Neural progenitor cell (in vitro differentiated cells): ENCODE data around the gene ACE2. TPM values are rescaled to one million over a fixed set of nuclear protein-coding genes. Genes with fewer than 3 reads are reported as not detected.
"Not testable (repeated sequence)": the region's sequence is repeated elsewhere in the genome, so short reads cannot be mapped to it uniquely, and the experiment has no call there.

Experiments
- DNase-seq: peaks from one replicate; pipeline ENCODE4 v3.0.0-alpha.2; 2016; ENCODE audit warnings: low spot score
- H2AFZ ChIP-seq: fragments of 200-600 bp; sonication (generic); replicated peaks from 2 replicates; pipeline ENCODE4 v1.6.1; 2016; ENCODE audit warnings: antibody characterized with exemption
- H3F3A ChIP-seq: fragments of 200-600 bp; sonication (generic); 2 replicates; pipeline ENCODE4 v1.6.1; 2016; ENCODE audit warnings: antibody characterized with exemption, low read depth
- H3K27ac ChIP-seq: fragments of 200-600 bp; sonication (generic); 2 replicates; pipeline ENCODE4 v1.5.1; 2016; ENCODE audit warnings: mild to moderate bottlenecking
- H3K27me3 ChIP-seq: fragments of 200-600 bp; sonication (generic); 2 replicates; pipeline ENCODE4 v1.6.1; 2016; ENCODE audit warnings: mild to moderate bottlenecking, moderate library complexity
- H3K36me3 ChIP-seq: fragments of 200-600 bp; sonication (generic); 2 replicates; pipeline ENCODE4 v1.5.1; 2016
- H3K4me1 ChIP-seq: fragments of 200-600 bp; sonication (generic); 2 replicates; pipeline ENCODE4 v1.6.1; 2016; ENCODE audit warnings: mixed run types
- H3K4me2 ChIP-seq: fragments of 200-600 bp; sonication (generic); 2 replicates; pipeline ENCODE4 v1.6.1; 2016
- H3K4me3 ChIP-seq: fragments of 200-600 bp; sonication (generic); 2 replicates; pipeline ENCODE4 v1.5.1; 2016
- H3K79me2 ChIP-seq: fragments of 200-600 bp; sonication (generic); 2 replicates; pipeline ENCODE4 v1.6.1; 2016; ENCODE audit warnings: low read depth
- H3K9ac ChIP-seq: fragments of 200-600 bp; sonication (generic); 2 replicates; pipeline ENCODE4 v1.6.1; 2016
- H3K9me3 ChIP-seq: fragments of 200-600 bp; sonication (generic); 2 replicates; pipeline ENCODE4 v1.5.1; 2016; ENCODE audit warnings: low read depth
- H4K20me1 ChIP-seq: fragments of 200-600 bp; sonication (generic); 2 replicates; pipeline ENCODE4 v1.6.1; 2016; ENCODE audit warnings: low read depth
- H3K27ac Mint-ChIP-seq: 3 replicates; pipeline ENCODE4 v1.8.0; 2021; ENCODE audit warnings: mixed read lengths
- H3K27me3 Mint-ChIP-seq: 2 replicates; pipeline ENCODE4 v1.8.0; 2022; ENCODE audit warnings: low read depth, mild to moderate bottlenecking, inconsistent platforms, moderate library complexity, mixed read lengths; ENCODE audit not compliant: insufficient read depth
- H3K36me3 Mint-ChIP-seq: 3 replicates; pipeline ENCODE4 v1.8.0; 2021; ENCODE audit warnings: mixed read lengths
- H3K4me1 Mint-ChIP-seq: 3 replicates; pipeline ENCODE4 v1.8.0; 2021; ENCODE audit warnings: mixed read lengths
- H3K4me3 Mint-ChIP-seq: 3 replicates; pipeline ENCODE4 v1.8.0; 2021; ENCODE audit warnings: mild to moderate bottlenecking, moderate library complexity, mixed read lengths
- H3K9me3 Mint-ChIP-seq: 3 replicates; pipeline ENCODE4 v1.8.0; 2020; ENCODE audit warnings: mixed read lengths
- EZH2 ChIP-seq: fragments of 200-600 bp; sonication (generic); IDR thresholded peaks from 2 replicates; pipeline ENCODE4 v1.6.1; 2017; ENCODE audit warnings: antibody characterized with exemption, mild to moderate bottlenecking, moderate library complexity
- EZH2phosphoT487 ChIP-seq: fragments of 200-600 bp; sonication (generic); IDR thresholded peaks from 2 replicates; pipeline ENCODE4 v1.6.1; 2017; ENCODE audit warnings: antibody characterized with exemption
- total RNA-seq: library from RNA; depleted of rRNA; stranded (reverse); fragments of >200 nt; gene quantifications from 2 replicates; pipeline ENCODE4 v1.2.3, GENCODE V29; 2015; ENCODE audit warnings: low replicate concordance
- TF ChIP-seq, protein P1 (sequence below): fragments of 200-600 bp; sonication (generic); IDR thresholded peaks from 2 replicates; pipeline ENCODE4 v1.5.1; 2017; ENCODE audit warnings: antibody characterized with exemption, mild to moderate bottlenecking

ACE2 gene
- 0.15 and 0.17 TPM in 2 replicates for total RNA-seq

DNA sequence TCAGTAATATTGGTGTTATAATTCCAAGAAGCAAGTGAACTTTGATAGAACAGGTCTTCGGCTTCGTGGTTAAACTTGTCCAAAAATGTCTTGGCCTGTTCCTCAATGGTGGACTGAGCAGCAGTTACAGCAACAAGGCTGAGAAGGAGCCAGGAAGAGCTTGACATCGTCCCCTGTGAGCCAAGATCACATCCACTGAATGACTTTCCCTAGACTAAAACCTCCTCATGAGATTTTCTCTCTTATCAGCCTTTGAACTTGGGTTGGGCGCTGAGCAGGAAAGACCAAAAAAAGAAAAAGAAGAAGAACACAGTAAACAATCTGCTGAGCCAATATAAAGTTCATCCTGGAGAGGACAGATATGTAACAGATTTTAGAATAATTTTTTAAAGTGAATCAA, at the start of gene ACE2:
TSS of gene ACE2 (minus strand) at position 216 of the 400 bp plus-strand sequence. CDS start at position 167, 49 bp downstream.
- H3K9me3 ChIP-seq, result no peaks in the 10 kb centered on the region
- Mint-ChIP-seq H3K4me1 (no peaks in the 10 kb centered on the region), H3K4me3 (no peak within 1 kb of the TSS), H3K27ac (no peak within 1 kb of the TSS), H3K27me3 (no peaks in the 10 kb centered on the region), H3K36me3 (no peaks in the 10 kb centered on the region), H3K9me3 (no peaks in the 10 kb centered on the region)
- TF ChIP-seq, protein P1, sequence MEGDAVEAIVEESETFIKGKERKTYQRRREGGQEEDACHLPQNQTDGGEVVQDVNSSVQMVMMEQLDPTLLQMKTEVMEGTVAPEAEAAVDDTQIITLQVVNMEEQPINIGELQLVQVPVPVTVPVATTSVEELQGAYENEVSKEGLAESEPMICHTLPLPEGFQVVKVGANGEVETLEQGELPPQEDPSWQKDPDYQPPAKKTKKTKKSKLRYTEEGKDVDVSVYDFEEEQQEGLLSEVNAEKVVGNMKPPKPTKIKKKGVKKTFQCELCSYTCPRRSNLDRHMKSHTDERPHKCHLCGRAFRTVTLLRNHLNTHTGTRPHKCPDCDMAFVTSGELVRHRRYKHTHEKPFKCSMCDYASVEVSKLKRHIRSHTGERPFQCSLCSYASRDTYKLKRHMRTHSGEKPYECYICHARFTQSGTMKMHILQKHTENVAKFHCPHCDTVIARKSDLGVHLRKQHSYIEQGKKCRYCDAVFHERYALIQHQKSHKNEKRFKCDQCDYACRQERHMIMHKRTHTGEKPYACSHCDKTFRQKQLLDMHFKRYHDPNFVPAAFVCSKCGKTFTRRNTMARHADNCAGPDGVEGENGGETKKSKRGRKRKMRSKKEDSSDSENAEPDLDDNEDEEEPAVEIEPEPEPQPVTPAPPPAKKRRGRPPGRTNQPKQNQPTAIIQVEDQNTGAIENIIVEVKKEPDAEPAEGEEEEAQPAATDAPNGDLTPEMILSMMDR, result no peak
- no peak for TF ChIP-seq EZH2
- TF ChIP-seq EZH2phosphoT487, result no peak
- H3K36me3 ChIP-seq, result no peaks in the 10 kb centered on the region
- H4K20me1 ChIP-seq, result no peaks in the 10 kb centered on the region
- H2AFZ ChIP-seq, result no peak within 1 kb of the TSS
- no peaks in the 10 kb centered on the region for H3K79me2 ChIP-seq
- H3F3A ChIP-seq, result no peaks in the 10 kb centered on the region
- no peaks in the 10 kb centered on the region for H3K4me1 ChIP-seq
- no peaks in the 10 kb centered on the region for H3K27me3 ChIP-seq
- no peak within 1 kb of the TSS for H3K9ac ChIP-seq
- no peak for DNase-seq
- H3K4me3 ChIP-seq, result no peak within 1 kb of the TSS
- no peak within 1 kb of the TSS for H3K4me2 ChIP-seq
- H3K27ac ChIP-seq, result no peak within 1 kb of the TSS

DNA sequence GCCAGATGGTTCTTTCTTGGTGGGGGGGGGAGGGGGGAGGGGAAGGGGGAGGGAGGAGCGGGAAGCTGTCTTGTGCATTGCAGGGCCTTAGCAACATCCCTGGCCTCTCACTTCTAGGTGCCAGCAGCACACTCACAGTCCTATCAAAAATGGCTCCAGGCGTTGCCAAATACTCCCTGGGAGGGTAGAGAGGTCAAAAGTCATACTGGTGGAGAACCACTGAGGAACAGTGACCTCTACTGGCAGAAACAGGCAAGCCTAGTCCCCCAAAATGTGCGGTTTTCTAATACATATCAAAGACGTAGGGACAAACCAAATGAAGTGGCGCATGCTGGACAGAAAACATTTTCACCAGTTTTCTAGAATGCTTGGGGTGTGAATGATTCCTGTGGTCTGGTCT, 46.8 kb upstream of the ACE2 start:
- not testable (repeated sequence) for H3K27ac Mint-ChIP-seq, H3K79me2 ChIP-seq, H3K4me1 ChIP-seq, H3K9me3 Mint-ChIP-seq, H3K9me3 ChIP-seq, H3K27me3 ChIP-seq, H2AFZ ChIP-seq, H3K27ac ChIP-seq, H3K27me3 Mint-ChIP-seq, H3F3A ChIP-seq, DNase-seq, H4K20me1 ChIP-seq, H3K4me3 Mint-ChIP-seq, H3K4me2 ChIP-seq, H3K4me3 ChIP-seq, H3K36me3 ChIP-seq, H3K9ac ChIP-seq, H3K4me1 Mint-ChIP-seq, H3K36me3 Mint-ChIP-seq

DNA sequence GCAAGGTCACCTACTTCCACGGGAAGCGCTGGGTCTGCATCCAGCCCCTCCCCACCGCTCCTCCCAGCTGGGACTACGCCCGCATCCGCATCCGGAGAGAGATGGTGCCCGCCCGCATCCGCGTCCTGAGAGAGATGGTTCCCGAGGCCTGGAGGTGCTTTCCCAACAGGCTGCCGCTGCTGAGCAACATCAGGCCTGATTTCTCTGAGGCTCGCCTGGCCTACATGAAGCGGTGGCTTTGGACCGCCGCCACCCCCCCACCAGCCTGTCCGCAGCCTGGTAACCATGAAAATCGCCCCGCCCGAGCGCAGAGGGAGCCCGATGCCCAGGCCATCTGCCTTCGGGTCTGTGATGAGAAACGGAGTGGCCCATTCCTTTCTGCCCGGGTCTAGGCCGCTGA, 45.8 kb upstream of the ACE2 start:
- Histone ChIP-seq H4K20me1 (no peaks in the 10 kb centered on the region), H3K4me3 (no peak overlapping the region), H3K36me3 (no peaks in the 10 kb centered on the region), H3K27ac (no peak overlapping the region), H2AFZ (no peak overlapping the region), H3K79me2 (no peaks in the 10 kb centered on the region), H3F3A (no peaks in the 10 kb centered on the region), H3K27me3 (no peaks in the 10 kb centered on the region), H3K4me1 (no peaks in the 10 kb centered on the region), H3K9me3 (no peaks in the 10 kb centered on the region), H3K9ac (no peak overlapping the region), H3K4me2 (no peak overlapping the region)
- no peaks in the 10 kb centered on the region for H3K9me3 Mint-ChIP-seq
- H3K27ac Mint-ChIP-seq, result no peak overlapping the region
- peaks cover 4% of the 10 kb centered on the region for H3K4me1 Mint-ChIP-seq
- no peak overlapping the region for H3K4me3 Mint-ChIP-seq
- no peaks in the 10 kb centered on the region for H3K27me3 Mint-ChIP-seq
- no peak for DNase-seq
- TF ChIP-seq EZH2phosphoT487, result no peak
- no peaks in the 10 kb centered on the region for H3K36me3 Mint-ChIP-seq

DNA sequence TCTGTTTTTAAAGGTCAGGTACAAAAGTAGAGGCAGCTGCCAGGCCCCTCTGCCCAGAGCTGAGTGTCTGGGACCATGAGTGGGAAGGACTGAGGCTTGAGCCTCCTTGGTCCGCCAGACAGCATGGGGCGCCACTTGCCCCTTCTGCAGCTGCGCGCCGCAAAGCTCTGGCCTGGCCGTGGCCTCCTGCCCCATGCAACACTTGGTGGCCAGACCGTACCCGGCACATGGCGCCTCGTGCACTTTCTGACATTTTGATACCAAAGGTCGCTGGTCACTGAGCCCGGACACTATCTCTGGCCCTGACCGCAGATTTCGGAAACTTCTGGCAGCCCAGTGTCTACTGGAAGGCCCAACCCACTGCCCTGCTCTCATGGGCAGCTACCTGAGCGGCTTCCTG, 45.3 kb upstream of the ACE2 start:
- DNase-seq, result no peak
- H4K20me1 ChIP-seq, result no peaks in the 10 kb centered on the region
- no peaks in the 10 kb centered on the region for H3K9me3 Mint-ChIP-seq

More for the DNA sequence above, 45.3 kb upstream of the ACE2 start:
- peaks cover 4% of the 10 kb centered on the region for H3K4me1 Mint-ChIP-seq
- Histone ChIP-seq H3K9me3 (no peaks in the 10 kb centered on the region), H3K4me3 (no peak overlapping the region), H3F3A (no peaks in the 10 kb centered on the region), H2AFZ (no peak overlapping the region), H3K36me3 (no peaks in the 10 kb centered on the region), H3K27me3 (no peaks in the 10 kb centered on the region), H3K4me2 (no peak overlapping the region), H3K9ac (no peak overlapping the region), H3K4me1 (no peaks in the 10 kb centered on the region), H3K27ac (no peak overlapping the region), H3K79me2 (no peaks in the 10 kb centered on the region)
- no peak overlapping the region for H3K27ac Mint-ChIP-seq
- TF ChIP-seq EZH2 (no peak), EZH2phosphoT487 (no peak)
- TF ChIP-seq, protein P1, result no peak
- no peaks in the 10 kb centered on the region for H3K36me3 Mint-ChIP-seq
- H3K27me3 Mint-ChIP-seq, result no peaks in the 10 kb centered on the region
- no peak overlapping the region for H3K4me3 Mint-ChIP-seq
